Mammary epithelial cell (primary cell): ENCODE results near the gene WDR83.

Experiments
- EZH2 ChIP-seq: IDR thresholded peaks from 2 replicates; pipeline ENCODE4 v1.6.1; 2012; ENCODE audit warnings: low read length, inconsistent platforms, borderline replicate concordance
- TF ChIP-seq, protein P1 (sequence below), 2 donors: IDR thresholded peaks in 1 of 2; conservative IDR thresholded peaks in 1 of 2; 2 replicates each; pipeline ENCODE4 v1.5.1; 2011 to 2012; ENCODE audit warnings: inconsistent platforms in 2 of 2, low read length in 2 of 2, mild to moderate bottlenecking in 2 of 2, control low read depth in 1 of 2, low read depth in 1 of 2; ENCODE audit not compliant: insufficient read depth in 1 of 2; ENCODE audit errors: extremely low read depth in 1 of 2

DNA sequence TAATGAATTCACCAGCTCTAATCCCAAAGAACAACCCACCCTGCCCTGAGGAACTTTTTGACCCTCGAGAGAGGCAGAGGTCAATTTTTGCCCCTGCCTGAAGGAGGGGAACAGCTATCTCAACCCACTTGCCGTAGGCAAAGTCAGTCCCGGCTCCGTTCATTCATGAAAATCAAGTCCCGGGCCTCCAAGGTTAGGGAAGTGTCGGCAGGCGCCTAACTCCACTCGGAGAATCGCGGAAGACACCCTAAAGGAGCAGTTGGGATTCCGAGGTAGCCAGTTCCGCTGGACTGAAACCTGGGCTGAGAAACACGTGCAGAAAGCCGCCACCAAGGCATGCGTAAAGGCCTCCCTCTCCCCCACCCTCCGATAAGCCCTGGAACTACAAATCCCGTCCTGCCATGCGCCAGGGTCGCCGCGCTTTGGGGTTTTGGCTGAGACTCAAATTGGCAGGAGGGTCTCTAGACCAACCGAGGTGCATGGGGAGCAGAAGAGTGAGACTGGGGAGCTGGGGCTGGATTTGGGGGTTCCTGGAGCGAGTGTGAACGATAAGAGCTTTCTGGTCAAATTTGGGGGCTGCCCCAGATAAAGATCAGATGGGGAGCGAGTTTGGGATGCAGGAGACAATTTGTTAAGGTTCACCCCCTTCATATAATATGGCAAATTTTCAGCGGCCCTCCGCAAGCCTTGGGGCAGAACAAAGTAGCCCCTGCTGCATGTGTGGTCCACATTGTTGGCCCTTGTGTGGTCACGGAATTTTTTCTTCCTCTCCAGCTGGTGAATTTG, 57.2 kb downstream of the WDR83 start, which contains the start of gene TNPO2:
- TF ChIP-seq, protein P1, sequence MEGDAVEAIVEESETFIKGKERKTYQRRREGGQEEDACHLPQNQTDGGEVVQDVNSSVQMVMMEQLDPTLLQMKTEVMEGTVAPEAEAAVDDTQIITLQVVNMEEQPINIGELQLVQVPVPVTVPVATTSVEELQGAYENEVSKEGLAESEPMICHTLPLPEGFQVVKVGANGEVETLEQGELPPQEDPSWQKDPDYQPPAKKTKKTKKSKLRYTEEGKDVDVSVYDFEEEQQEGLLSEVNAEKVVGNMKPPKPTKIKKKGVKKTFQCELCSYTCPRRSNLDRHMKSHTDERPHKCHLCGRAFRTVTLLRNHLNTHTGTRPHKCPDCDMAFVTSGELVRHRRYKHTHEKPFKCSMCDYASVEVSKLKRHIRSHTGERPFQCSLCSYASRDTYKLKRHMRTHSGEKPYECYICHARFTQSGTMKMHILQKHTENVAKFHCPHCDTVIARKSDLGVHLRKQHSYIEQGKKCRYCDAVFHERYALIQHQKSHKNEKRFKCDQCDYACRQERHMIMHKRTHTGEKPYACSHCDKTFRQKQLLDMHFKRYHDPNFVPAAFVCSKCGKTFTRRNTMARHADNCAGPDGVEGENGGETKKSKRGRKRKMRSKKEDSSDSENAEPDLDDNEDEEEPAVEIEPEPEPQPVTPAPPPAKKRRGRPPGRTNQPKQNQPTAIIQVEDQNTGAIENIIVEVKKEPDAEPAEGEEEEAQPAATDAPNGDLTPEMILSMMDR (conservative IDR thresholded peaks at IDR 0.05 in 1 of 2, IDR thresholded peaks at IDR 0.05 in 1 of 2; ENCODE audit: extremely low read depth in 1 of 2, insufficient read depth in 1 of 2, low read depth in 1 of 2, low read length in 2 of 2), result no peak
- no peak for TF ChIP-seq EZH2
